Endodermal cell (in vitro differentiated cells): ENCODE data around the gene SH3TC1. TPM values are rescaled to one million over a fixed set of nuclear protein-coding genes. Genes with fewer than 3 reads are reported as not detected.

ENCODE experiments used
- DNase-seq: peaks from one replicate; pipeline ENCODE4 v3.0.0-alpha.2; 2017
- H3K27ac ChIP-seq: 2 replicates; pipeline ENCODE4 v1.5.1; 2013; ENCODE audit warnings: mild to moderate bottlenecking, low read depth, low read length, moderate library complexity
- H3K27me3 ChIP-seq: 2 replicates; pipeline ENCODE4 v1.6.1; 2013; ENCODE audit warnings: mild to moderate bottlenecking, low read length, moderate library complexity; ENCODE audit not compliant: insufficient read depth, control insufficient read depth, poor library complexity, severe bottlenecking
- H3K36me3 ChIP-seq: 2 replicates; pipeline ENCODE4 v1.7.0; 2013; ENCODE audit warnings: mild to moderate bottlenecking, low read length, moderate library complexity; ENCODE audit not compliant: control insufficient read depth, insufficient read depth
- H3K4me1 ChIP-seq: one replicate; pipeline ENCODE4 v1.7.0; 2013; ENCODE audit warnings: low read length; ENCODE audit not compliant: control insufficient read depth, insufficient read depth
- H3K4me3 ChIP-seq: 2 replicates; pipeline ENCODE4 v1.5.1; 2013; ENCODE audit warnings: mild to moderate bottlenecking, low read length, moderate library complexity
- H3K9ac ChIP-seq: 2 replicates; pipeline ENCODE4 v1.6.1; 2013; ENCODE audit warnings: mild to moderate bottlenecking, low read length, moderate library complexity; ENCODE audit not compliant: poor library complexity, severe bottlenecking; ENCODE audit errors: extremely low read depth
- H3K9me3 ChIP-seq: 2 replicates; pipeline ENCODE4 v1.6.1; 2013; ENCODE audit warnings: mild to moderate bottlenecking, low read length, moderate library complexity; ENCODE audit not compliant: control insufficient read depth
- H3K27ac Mint-ChIP-seq: 2 replicates; pipeline ENCODE4 v1.8.0; 2020; ENCODE audit warnings: mixed read lengths
- H3K27me3 Mint-ChIP-seq: 2 replicates; pipeline ENCODE4 v1.8.0; 2021; ENCODE audit warnings: mild to moderate bottlenecking, mixed read lengths; ENCODE audit not compliant: insufficient read depth
- H3K36me3 Mint-ChIP-seq: 2 replicates; pipeline ENCODE4 v1.8.0; 2020; ENCODE audit warnings: low read depth, mixed read lengths
- H3K4me1 Mint-ChIP-seq: 2 replicates; pipeline ENCODE4 v1.8.0; 2020; ENCODE audit warnings: mixed read lengths
- H3K4me3 Mint-ChIP-seq: 2 replicates; pipeline ENCODE4 v1.8.0; 2020; ENCODE audit warnings: mild to moderate bottlenecking, moderate library complexity, mixed read lengths
- H3K9me3 Mint-ChIP-seq: 2 replicates; pipeline ENCODE4 v1.8.0; 2020; ENCODE audit warnings: mild to moderate bottlenecking, mixed read lengths
- CTCF ChIP-seq: fragments of 200-600 bp; sonication (generic); conservative IDR thresholded peaks from 2 replicates; pipeline ENCODE4 v1.5.0; 2021; ENCODE audit warnings: antibody characterized with exemption, mild to moderate bottlenecking
- WGBS, 2 experiments: methylation state at CpG; one replicate each; pipeline versions ENCODE4 v1.1.5 to v1.1.7; 2013; ENCODE audit warnings: missing lambda C conversion rate in 2 of 2, mixed read lengths in 1 of 2; ENCODE audit not compliant: insufficient coverage in 1 of 2, insufficient read length in 1 of 2; 5-methylcytosine and 5-hydroxymethylcytosine counted together
- total RNA-seq, 2 donors: library from RNA; stranded (reverse); fragmentation: NEBNext Ultra II Directional in 1 of 2; extraction: Animal tissue kit (Norgen Biotek cat#: 25700) in 1 of 2; gene quantifications; 2 replicates in 1 of 2; 3 replicates in 1 of 2; pipeline ENCODE4 v1.2.1, GENCODE V29; 2021

Gene SH3TC1
- total RNA-seq, 2 donors from 2014 or later: 1.9 to 2.6 TPM

- WGBS, 2 experiments: 93 to 98% methylated on average over 7 of the region's 7 CpGs
- Histone ChIP-seq H3K4me1 (no peaks in the 10 kb centered on the region), H3K27me3 (no peaks in the 10 kb centered on the region), H3K36me3 (no peaks in the 10 kb centered on the region), H3K4me3 (no peak overlapping the region), H3K27ac (no peak overlapping the region), H3K9ac (no peak overlapping the region), H3K9me3 (no peaks in the 10 kb centered on the region)
- H3K4me3 Mint-ChIP-seq: no peak overlapping the region
- DNase-seq: no peak
- no peak for TF ChIP-seq CTCF
- H3K36me3 Mint-ChIP-seq: no peaks in the 10 kb centered on the region
- H3K9me3 Mint-ChIP-seq: no peaks in the 10 kb centered on the region
- H3K27ac Mint-ChIP-seq: no peak overlapping the region
- peaks cover 1% of the 10 kb centered on the region for H3K4me1 Mint-ChIP-seq
- no peaks in the 10 kb centered on the region for H3K27me3 Mint-ChIP-seq
Observed at GRCh38 chr4:8203052-8203401, 3.9 kb downstream of the SH3TC1 start.

GRCh38 chr4:8203817-8204216, 4.7 kb downstream of the SH3TC1 start:
- TF ChIP-seq CTCF: no peak
- Histone ChIP-seq H3K36me3 (no peaks in the 10 kb centered on the region), H3K27ac (no peak overlapping the region), H3K4me1 (no peaks in the 10 kb centered on the region), H3K4me3 (no peak overlapping the region), H3K27me3 (no peaks in the 10 kb centered on the region), H3K9me3 (no peaks in the 10 kb centered on the region), H3K9ac (no peak overlapping the region)
- no peaks in the 10 kb centered on the region for H3K9me3 Mint-ChIP-seq
- H3K4me1 Mint-ChIP-seq: peaks cover 1% of the 10 kb centered on the region
- H3K27me3 Mint-ChIP-seq: no peaks in the 10 kb centered on the region
- 92% methylated on average over 10 of the region's 10 CpGs; no CpG with 5 or more reads in 1 of the 2 experiments for WGBS, 2 experiments
- no peak overlapping the region for H3K4me3 Mint-ChIP-seq
- H3K36me3 Mint-ChIP-seq: no peaks in the 10 kb centered on the region
- H3K27ac Mint-ChIP-seq: no peak overlapping the region
- DNase-seq: no peak

- Histone ChIP-seq H3K27ac (no peak overlapping the region), H3K9ac (no peak overlapping the region), H3K27me3 (no peaks in the 10 kb centered on the region), H3K9me3 (no peaks in the 10 kb centered on the region), H3K4me1 (no peaks in the 10 kb centered on the region), H3K36me3 (no peaks in the 10 kb centered on the region), H3K4me3 (no peak overlapping the region)
- Mint-ChIP-seq H3K36me3 (no peaks in the 10 kb centered on the region), H3K9me3 (no peaks in the 10 kb centered on the region), H3K4me1 (peaks cover 7% of the 10 kb centered on the region), H3K27ac (peak overlapping the region; percentile 58), H3K4me3 (no peak overlapping the region), H3K27me3 (no peaks in the 10 kb centered on the region)
- TF ChIP-seq CTCF: no peak
- no peak for DNase-seq
- WGBS, 2 experiments: 91 to 96% methylated on average over 20 to 31 of the region's 31 CpGs
Observed at GRCh38 chr4:8204576-8205227, 5.6 kb downstream of the SH3TC1 start.
